Measurements from ENCODE around the gene NDUFA8.
A peak's percentile ranks its signal among the peaks of the same experiment; 100 is the strongest.

Gene NDUFA8

GRCh38 chr9:122140368-122141193 is 19.0 kb downstream of the NDUFA8 start:
- no peak overlapping the region for H2AFZ ChIP-seq (ENCODE audit: insufficient read depth, low read length, poor library complexity)
- H3K14ac ChIP-seq (ENCODE audit: low read length): no peak overlapping the region
- H3K4me1 ChIP-seq (ENCODE audit: control insufficient read depth in 1 of 2, insufficient read depth in 2 of 2, low read length in 2 of 2): peaks cover 0 to 4% of the 10 kb centered on the region in 2 experiments
- H3K9me3 ChIP-seq (ENCODE audit: insufficient read depth, low read depth, low read length): no peaks in the 10 kb centered on the region
- H3K79me1 ChIP-seq (ENCODE audit: low read length): no peaks in the 10 kb centered on the region
- H3K79me2 ChIP-seq (ENCODE audit: control insufficient read depth, insufficient read depth, low read length, poor library complexity): no peaks in the 10 kb centered on the region
- no peak overlapping the region for H2BK5ac ChIP-seq (ENCODE audit: low read depth, low read length, poor library complexity)
- H3K9ac ChIP-seq (ENCODE audit: low read length): no peak overlapping the region
- H3K4me3 ChIP-seq (ENCODE audit: low read depth, low read length): no peak overlapping the region
- no peak overlapping the region for H3K4me2 ChIP-seq (ENCODE audit: low read length)
- peaks cover 8 to 20% of the 10 kb centered on the region in 2 experiments for H3K36me3 ChIP-seq (ENCODE audit: control insufficient read depth in 1 of 2, insufficient read depth in 2 of 2, low read length in 2 of 2)
- H3K27me3 ChIP-seq (ENCODE audit: insufficient read depth, low read length): no peaks in the 10 kb centered on the region
- no peak overlapping the region for H2BK12ac ChIP-seq (ENCODE audit: low read length)
- H4K91ac ChIP-seq (ENCODE audit: low read depth, low read length): no peak overlapping the region
- no peak overlapping the region for H2BK120ac ChIP-seq (ENCODE audit: insufficient read depth, low read length, poor library complexity)
- no peak overlapping the region for H3K4ac ChIP-seq (ENCODE audit: low read depth, low read length)
- no CpG with 5 or more reads among the region's 8 CpGs for WGBS (ENCODE audit: extremely low coverage, insufficient coverage, insufficient read length)
- no peak overlapping the region for H3K18ac ChIP-seq (ENCODE audit: low read length)
- H3K27ac ChIP-seq (ENCODE audit: low read depth, low read length): no peak overlapping the region
- no peak overlapping the region for H4K8ac ChIP-seq (ENCODE audit: low read depth, low read length)
- H2AK5ac ChIP-seq (ENCODE audit: low read length): no peak overlapping the region
- no peak for DNase-seq
- no peak overlapping the region for H4K12ac ChIP-seq (ENCODE audit: low read depth, low read length)
- no peak overlapping the region for H3K23ac ChIP-seq (ENCODE audit: low read length)

DNA sequence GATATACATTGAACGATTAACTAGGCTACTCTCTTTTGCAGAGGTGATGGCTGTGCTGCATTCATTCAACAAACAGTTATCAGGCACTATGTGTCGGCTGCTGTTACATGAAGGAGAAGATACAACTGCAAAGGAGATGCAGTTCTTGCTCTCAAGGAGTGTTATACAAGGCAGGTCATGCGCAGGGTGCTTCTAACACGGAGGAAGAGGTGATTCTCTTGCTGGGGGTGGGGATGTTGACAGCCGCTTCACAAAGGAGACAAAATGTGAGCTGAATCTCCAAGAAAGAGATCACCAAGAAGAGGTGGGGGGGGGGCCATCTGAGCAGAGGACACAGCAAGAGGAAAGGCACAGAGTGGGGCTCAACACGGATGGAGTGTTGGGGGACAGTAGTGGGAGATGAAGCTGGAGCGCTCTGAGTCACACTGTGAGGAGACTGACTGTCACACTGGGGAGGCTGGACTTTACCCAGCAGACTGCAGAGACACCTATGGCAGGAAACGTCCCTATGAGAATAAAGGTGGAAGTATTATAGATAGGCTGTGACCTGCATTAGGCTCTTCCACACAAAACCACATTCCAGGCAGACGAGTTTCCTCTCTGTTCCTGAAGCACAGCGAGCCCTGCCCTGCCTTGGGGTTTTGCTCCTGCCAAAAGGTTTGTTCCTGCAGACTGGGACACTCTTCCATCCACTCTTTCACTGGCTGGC is 20.9 kb downstream of the NDUFA8 start:
- Histone ChIP-seq H2AFZ (ENCODE audit: insufficient read depth, low read length, poor library complexity) (no peak overlapping the region), H4K91ac (ENCODE audit: low read depth, low read length) (no peak overlapping the region), H3K79me2 (ENCODE audit: control insufficient read depth, insufficient read depth, low read length, poor library complexity) (no peaks in the 10 kb centered on the region), H3K27me3 (ENCODE audit: insufficient read depth, low read length) (no peaks in the 10 kb centered on the region), H3K23ac (ENCODE audit: low read length) (no peak overlapping the region), H3K4me3 (ENCODE audit: low read depth, low read length) (no peak overlapping the region), H3K36me3 (ENCODE audit: control insufficient read depth in 1 of 2, insufficient read depth in 2 of 2, low read length in 2 of 2) (peaks cover 3 to 11% of the 10 kb centered on the region in 2 experiments), H4K8ac (ENCODE audit: low read depth, low read length) (no peak overlapping the region), H3K4me2 (ENCODE audit: low read length) (no peak overlapping the region), H3K9ac (ENCODE audit: low read length) (no peak overlapping the region), H2BK5ac (ENCODE audit: low read depth, low read length, poor library complexity) (no peak overlapping the region), H3K4ac (ENCODE audit: low read depth, low read length) (no peak overlapping the region), H2AK5ac (ENCODE audit: low read length) (no peak overlapping the region), H2BK12ac (ENCODE audit: low read length) (no peak overlapping the region), H3K14ac (ENCODE audit: low read length) (no peak overlapping the region), H3K27ac (ENCODE audit: low read depth, low read length) (no peak overlapping the region), H3K18ac (ENCODE audit: low read length) (no peak overlapping the region), H3K79me1 (ENCODE audit: low read length) (no peaks in the 10 kb centered on the region), H3K9me3 (ENCODE audit: insufficient read depth, low read depth, low read length) (no peaks in the 10 kb centered on the region), H2BK120ac (ENCODE audit: insufficient read depth, low read length, poor library complexity) (no peak overlapping the region), H4K12ac (ENCODE audit: low read depth, low read length) (no peak overlapping the region), H3K4me1 (ENCODE audit: control insufficient read depth in 1 of 2, insufficient read depth in 2 of 2, low read length in 2 of 2) (peaks cover 11 to 12% of the 10 kb centered on the region in 2 experiments)
- peak in 1 of 2 donors; percentile 67 for DNase-seq
- WGBS (ENCODE audit: extremely low coverage, insufficient coverage, insufficient read length): no CpG with 5 or more reads among the region's 10 CpGs

GRCh38 chr9:122135529-122135859 is 24.1 kb downstream of the NDUFA8 start:
- Histone ChIP-seq H3K9me3 (ENCODE audit: insufficient read depth, low read depth, low read length) (no peaks in the 10 kb centered on the region), H3K79me1 (ENCODE audit: low read length) (no peaks in the 10 kb centered on the region), H3K9ac (ENCODE audit: low read length) (no peak overlapping the region), H3K79me2 (ENCODE audit: control insufficient read depth, insufficient read depth, low read length, poor library complexity) (no peaks in the 10 kb centered on the region), H3K4me3 (ENCODE audit: low read depth, low read length) (no peak overlapping the region), H4K12ac (ENCODE audit: low read depth, low read length) (no peak overlapping the region), H3K27me3 (ENCODE audit: insufficient read depth, low read length) (no peaks in the 10 kb centered on the region), H4K91ac (ENCODE audit: low read depth, low read length) (no peak overlapping the region), H3K4ac (ENCODE audit: low read depth, low read length) (no peak overlapping the region), H2BK120ac (ENCODE audit: insufficient read depth, low read length, poor library complexity) (no peak overlapping the region), H2BK5ac (ENCODE audit: low read depth, low read length, poor library complexity) (no peak overlapping the region), H3K4me2 (ENCODE audit: low read length) (no peak overlapping the region), H3K36me3 (ENCODE audit: control insufficient read depth in 1 of 2, insufficient read depth in 2 of 2, low read length in 2 of 2) (no peaks in the 10 kb centered on the region), H4K8ac (ENCODE audit: low read depth, low read length) (no peak overlapping the region), H2BK12ac (ENCODE audit: low read length) (no peak overlapping the region), H3K14ac (ENCODE audit: low read length) (no peak overlapping the region), H2AK5ac (ENCODE audit: low read length) (no peak overlapping the region), H3K18ac (ENCODE audit: low read length) (no peak overlapping the region), H2AFZ (ENCODE audit: insufficient read depth, low read length, poor library complexity) (no peak overlapping the region), H3K4me1 (ENCODE audit: control insufficient read depth in 1 of 2, insufficient read depth in 2 of 2, low read length in 2 of 2) (peaks cover 25 to 38% of the 10 kb centered on the region in 2 experiments), H3K27ac (ENCODE audit: low read depth, low read length) (no peak overlapping the region), H3K23ac (ENCODE audit: low read length) (no peak overlapping the region)
- no peak for DNase-seq
- WGBS (ENCODE audit: extremely low coverage, insufficient coverage, insufficient read length): no CpG with 5 or more reads among the region's 7 CpGs

- H2AFZ ChIP-seq (ENCODE audit: insufficient read depth, low read length, poor library complexity): no peak overlapping the region
- no peak overlapping the region for H3K4ac ChIP-seq (ENCODE audit: low read depth, low read length)
- H3K27ac ChIP-seq (ENCODE audit: low read depth, low read length): peak overlapping the region; percentile 40
- H3K79me2 ChIP-seq (ENCODE audit: control insufficient read depth, insufficient read depth, low read length, poor library complexity): no peaks in the 10 kb centered on the region
- no peak overlapping the region for H3K9ac ChIP-seq (ENCODE audit: low read length)
- no peak overlapping the region for H3K4me3 ChIP-seq (ENCODE audit: low read depth, low read length)
- no peaks in the 10 kb centered on the region for H3K79me1 ChIP-seq (ENCODE audit: low read length)
- no peak overlapping the region for H4K8ac ChIP-seq (ENCODE audit: low read depth, low read length)
- no peak overlapping the region for H3K4me2 ChIP-seq (ENCODE audit: low read length)
- no peak overlapping the region for H2BK12ac ChIP-seq (ENCODE audit: low read length)
- H3K23ac ChIP-seq (ENCODE audit: low read length): no peak overlapping the region
- peaks cover 25 to 38% of the 10 kb centered on the region in 2 experiments for H3K4me1 ChIP-seq (ENCODE audit: control insufficient read depth in 1 of 2, insufficient read depth in 2 of 2, low read length in 2 of 2)
- DNase-seq: peak; percentile 74 to 81
- H3K14ac ChIP-seq (ENCODE audit: low read length): no peak overlapping the region
- no peak overlapping the region for H4K12ac ChIP-seq (ENCODE audit: low read depth, low read length)
- no CpG with 5 or more reads among the region's 12 CpGs for WGBS (ENCODE audit: extremely low coverage, insufficient coverage, insufficient read length)
- H3K18ac ChIP-seq (ENCODE audit: low read length): no peak overlapping the region
- no peaks in the 10 kb centered on the region for H3K27me3 ChIP-seq (ENCODE audit: insufficient read depth, low read length)
- no peak overlapping the region for H2BK5ac ChIP-seq (ENCODE audit: low read depth, low read length, poor library complexity)
- no peak overlapping the region for H2BK120ac ChIP-seq (ENCODE audit: insufficient read depth, low read length, poor library complexity)
- peaks cover under 1% of the 10 kb centered on the region for H3K9me3 ChIP-seq (ENCODE audit: insufficient read depth, low read depth, low read length)
- H2AK5ac ChIP-seq (ENCODE audit: low read length): no peak overlapping the region
- H3K36me3 ChIP-seq (ENCODE audit: control insufficient read depth in 1 of 2, insufficient read depth in 2 of 2, low read length in 2 of 2): no peaks in the 10 kb centered on the region
- no peak overlapping the region for H4K91ac ChIP-seq (ENCODE audit: low read depth, low read length)
Measured at GRCh38 chr9:122134822-122135528, 24.6 kb downstream of the NDUFA8 start.

Measured in trophoblast cell (in vitro differentiated cells and primary cell).